GM10248 (cell line): ENCODE data around the gene CYTH4.

Source experiments
- CTCF ChIA-PET: fragments of 300-600 bp; sonication (Branson Sonifier 250); formaldehyde crosslinking; extraction: SDS; loops from one replicate; lab custom pipeline; 2021; ENCODE audit warnings: antibody characterized with exemption; lab: Yijun Ruan, JAX
- POLR2A ChIA-PET: fragments of 350-650 bp; sonication (Branson Sonifier 250); formaldehyde crosslinking; extraction: SDS; loops from one replicate; lab custom pipeline; 2020; ENCODE audit warnings: antibody characterized with exemption; lab: Yijun Ruan, JAX
- DNase-seq: peaks from one replicate; pipeline ENCODE4 v3.0.0; 2012; ENCODE audit errors: extremely low spot score
- CTCF ChIP-seq: IDR thresholded peaks from 2 replicates; pipeline ENCODE4 v1.5.1; 2012; ENCODE audit warnings: mild to moderate bottlenecking, low read depth; ENCODE audit errors: extremely low read depth, missing control alignments, control extremely low read depth

Gene CYTH4

GRCh38 chr22:37312549-37313183 lies 30.4 kb downstream of the CYTH4 start:
- TF ChIP-seq CTCF, result no peak
- CTCF ChIA-PET, result interaction anchor here (2.1 to 7.6 kb wide), 3 partner anchors 53 to 144 kb away, joined by 9 to 77 read pairs (median 68); no protein-coding TSS in a partner anchor
- POLR2A ChIA-PET, result no interaction called here
- no peak for DNase-seq

GRCh38 chr22:37313376-37314314 lies 31.3 kb downstream of the CYTH4 start:
- CTCF ChIA-PET, result interaction anchor here (0.7 to 7.6 kb wide), 6 partner anchors 46 to 254 kb away, joined by 3 to 77 read pairs (median 8); no protein-coding TSS in a partner anchor
- POLR2A ChIA-PET, result no interaction called here
- no peak for TF ChIP-seq CTCF
- DNase-seq, result no peak

- POLR2A ChIA-PET, result no interaction called here
- DNase-seq, result peak; percentile 57
- peak; percentile 20 for TF ChIP-seq CTCF
- CTCF ChIA-PET, result interaction anchor here (1.5 to 7.6 kb wide), 5 partner anchors 47 to 253 kb away, joined by 4 to 77 read pairs (median 9); no protein-coding TSS in a partner anchor
Measured at GRCh38 chr22:37314315-37315074, 32.2 kb downstream of the CYTH4 start.

GRCh38 chr22:37316405-37316804 lies 34.1 kb downstream of the CYTH4 start:
- ChIA-PET CTCF (interaction anchor here (0.6 to 7.6 kb wide), 27 partner anchors 15 to 290 kb away, joined by 3 to 77 read pairs (median 4); no protein-coding TSS in a partner anchor), POLR2A (interaction anchor here (0.6 kb wide), 1 partner anchor 145 kb away, joined by 3 read pairs; no protein-coding TSS in a partner anchor)
- no peak for DNase-seq
- no peak for TF ChIP-seq CTCF

GRCh38 chr22:37316875-37317371 lies 34.6 kb downstream of the CYTH4 start:
- ChIA-PET POLR2A (no interaction called here), CTCF (interaction anchor here (0.6 to 7.6 kb wide), 34 partner anchors 14 to 290 kb away, joined by 3 to 77 read pairs (median 4); no protein-coding TSS in a partner anchor)
- TF ChIP-seq CTCF, result peak; percentile 99
- DNase-seq, result peak; percentile 92
